ENCODE measurements around the gene ZNF398. TPM values are rescaled to one million over a fixed set of nuclear protein-coding genes. Genes with fewer than 3 reads are reported as not detected.

Gene ZNF398
- polyA plus RNA-seq, 1 donor from 2014 or later: 8.6 TPM

DNA sequence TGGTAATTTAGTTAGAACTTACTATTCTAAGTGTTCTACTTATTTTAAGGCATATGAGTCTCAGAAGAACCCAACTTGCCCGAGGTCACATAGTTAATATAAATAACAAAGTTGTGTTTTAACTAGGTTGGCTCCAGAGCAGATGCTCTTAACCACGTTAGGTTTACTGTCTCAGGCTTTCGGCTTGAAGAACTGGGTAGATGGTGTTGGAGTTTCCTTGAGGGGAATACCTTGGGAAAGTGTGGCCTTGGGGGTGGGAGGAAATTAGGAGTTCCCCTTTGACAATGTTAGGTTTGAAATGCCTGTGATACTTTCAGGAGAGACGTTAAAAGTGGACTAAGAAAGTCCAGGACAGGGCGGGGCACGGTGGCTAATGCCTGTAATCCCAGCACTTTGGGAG, 9.6 kb downstream of the ZNF398 start:
- Histone ChIP-seq H3F3A (ENCODE audit: insufficient read depth, low read length, poor library complexity, severe bottlenecking) (no peaks in the 10 kb centered on the region), H2AFZ (ENCODE audit: low read depth, low read length) (no peak overlapping the region), H3K4me2 (ENCODE audit: low read length) (no peak overlapping the region), H3K9me2 (ENCODE audit: insufficient read depth, low read length) (no peaks in the 10 kb centered on the region), H3K27me3 (ENCODE audit: insufficient read depth, low read depth, low read length) (no peaks in the 10 kb centered on the region), H3K9ac (ENCODE audit: low read length) (no peak overlapping the region), H4K20me1 (ENCODE audit: insufficient read depth) (no peaks in the 10 kb centered on the region), H3K9me3 (ENCODE audit: low read length) (no peaks in the 10 kb centered on the region), H3K4me3 (ENCODE audit: low read length) (no peak overlapping the region), H3K36me3 (ENCODE audit: insufficient read depth, low read length) (no peaks in the 10 kb centered on the region), H3K27ac (ENCODE audit: low read length) (no peak overlapping the region), H3K79me2 (replicated peaks; ENCODE audit: insufficient read depth, low read length) (peaks cover under 1% of the 10 kb centered on the region)
- no peak for TF ChIP-seq REST (IDR thresholded peaks at IDR 0.05; ENCODE audit: borderline replicate concordance)
- no peak for TF ChIP-seq CTCF (IDR thresholded peaks at IDR 0.05; ENCODE audit: poor library complexity, severe bottlenecking)
- no peak for TF ChIP-seq POLR2AphosphoS5 (IDR thresholded peaks at IDR 0.05)
- TF ChIP-seq EZH2 (IDR thresholded peaks at IDR 0.05; ENCODE audit: borderline replicate concordance, insufficient read depth, low read length, poor library complexity, severe bottlenecking): no peak
- no peak for TF ChIP-seq SMC3 (conservative IDR thresholded peaks at IDR 0.05; ENCODE audit: poor library complexity)
- no peak for TF ChIP-seq TAF1 (IDR thresholded peaks at IDR 0.05; ENCODE audit: low read depth)
- TF ChIP-seq RAD21 (conservative IDR thresholded peaks at IDR 0.05): no peak
- TF ChIP-seq EP300 (conservative IDR thresholded peaks at IDR 0.05; ENCODE audit: poor library complexity, severe bottlenecking): no peak
- TF ChIP-seq MXI1 (conservative IDR thresholded peaks at IDR 0.05; ENCODE audit: poor library complexity, severe bottlenecking): no peak

DNA sequence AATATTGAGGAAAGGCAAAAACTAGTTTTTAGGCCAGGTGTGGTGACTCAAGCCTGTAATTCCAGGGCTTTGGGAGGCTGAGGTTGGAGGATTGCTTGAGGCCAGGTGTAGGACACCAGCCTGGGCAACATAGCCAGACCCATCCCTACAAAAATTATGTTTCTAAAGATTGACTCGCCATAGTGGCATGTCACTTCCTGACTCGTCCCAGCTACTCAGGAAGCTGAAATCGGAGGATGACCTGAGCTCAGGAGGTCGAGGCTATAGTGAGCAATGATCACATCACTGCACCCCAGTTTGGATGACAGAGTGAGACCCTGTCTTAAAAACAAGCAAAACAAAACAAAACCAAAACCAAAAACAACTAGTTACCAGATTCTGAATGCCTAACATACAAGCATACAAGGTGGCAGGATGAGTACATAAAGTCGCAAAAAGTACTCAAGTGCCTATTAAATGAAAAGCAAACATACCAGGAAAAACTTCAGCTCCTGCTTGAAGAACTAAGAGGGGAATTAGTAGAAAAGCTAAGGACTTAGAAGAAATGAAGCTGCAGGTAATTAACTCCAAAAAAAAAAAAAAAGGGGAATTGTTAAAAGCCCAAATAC, 14.1 kb downstream of the ZNF398 start:
- Histone ChIP-seq H3K9me2 (ENCODE audit: insufficient read depth, low read length) (no peaks in the 10 kb centered on the region), H3K27me3 (ENCODE audit: insufficient read depth, low read depth, low read length) (no peaks in the 10 kb centered on the region), H3K4me2 (ENCODE audit: low read length) (no peak overlapping the region), H3K4me3 (ENCODE audit: low read length) (no peak overlapping the region), H3K27ac (ENCODE audit: low read length) (no peak overlapping the region), H3K9ac (ENCODE audit: low read length) (no peak overlapping the region), H3K9me3 (ENCODE audit: low read length) (no peaks in the 10 kb centered on the region), H2AFZ (ENCODE audit: low read depth, low read length) (no peak overlapping the region), H4K20me1 (ENCODE audit: insufficient read depth) (no peaks in the 10 kb centered on the region), H3K36me3 (ENCODE audit: insufficient read depth, low read length) (no peaks in the 10 kb centered on the region), H3K79me2 (replicated peaks; ENCODE audit: insufficient read depth, low read length) (no peaks in the 10 kb centered on the region), H3F3A (ENCODE audit: insufficient read depth, low read length, poor library complexity, severe bottlenecking) (no peaks in the 10 kb centered on the region)
- no peak for TF ChIP-seq EP300 (conservative IDR thresholded peaks at IDR 0.05; ENCODE audit: poor library complexity, severe bottlenecking)
